Ishikawa (cell line): ENCODE results near the gene SPATA31D4.

Source experiments
- CEBPB ChIP-seq: IDR thresholded peaks from 2 replicates; pipeline ENCODE4 v1.6.1; 2012
- CREB1 ChIP-seq: IDR thresholded peaks from 2 replicates; pipeline ENCODE4 v1.6.1; 2012; ENCODE audit warnings: low read depth
- EGR1 ChIP-seq: IDR thresholded peaks from 2 replicates; pipeline ENCODE4 v1.6.1; 2012
- EP300 ChIP-seq: IDR thresholded peaks from 2 replicates; pipeline ENCODE4 v1.6.1; 2012; ENCODE audit warnings: borderline replicate concordance
- FOXM1 ChIP-seq: IDR thresholded peaks from 2 replicates; pipeline ENCODE4 v1.6.1; 2012; ENCODE audit warnings: low read depth, borderline replicate concordance
- NFIC ChIP-seq: IDR thresholded peaks from 2 replicates; pipeline ENCODE4 v1.6.1; 2012
- RAD21 ChIP-seq: IDR thresholded peaks from 2 replicates; pipeline ENCODE4 v1.6.1; 2012; ENCODE audit warnings: low read depth
- TAF1 ChIP-seq: IDR thresholded peaks from 2 replicates; pipeline ENCODE4 v1.6.1; 2012; ENCODE audit warnings: low read depth, mild to moderate bottlenecking
- TCF12 ChIP-seq: IDR thresholded peaks from 2 replicates; pipeline ENCODE4 v1.6.1; 2012; ENCODE audit warnings: low read depth
- TEAD4 ChIP-seq: IDR thresholded peaks from 2 replicates; pipeline ENCODE4 v1.6.1; 2012
- YY1 ChIP-seq: IDR thresholded peaks from 2 replicates; pipeline ENCODE4 v1.6.1; 2012; ENCODE audit warnings: low read depth
- ZBTB7A ChIP-seq: IDR thresholded peaks from 2 replicates; pipeline ENCODE4 v1.6.1; 2012; ENCODE audit warnings: low read depth
- TF ChIP-seq, protein P1 (sequence below): IDR thresholded peaks from 2 replicates; pipeline ENCODE4 v1.6.1; 2012
- TF ChIP-seq, protein P2 (sequence below): IDR thresholded peaks from 2 replicates; pipeline ENCODE4 v1.6.1; 2012
- TF ChIP-seq, protein P3 (sequence below): IDR thresholded peaks from 2 replicates; pipeline ENCODE4 v1.6.1; 2012; ENCODE audit warnings: low read depth, mild to moderate bottlenecking

The SPATA31D4 gene

DNA sequence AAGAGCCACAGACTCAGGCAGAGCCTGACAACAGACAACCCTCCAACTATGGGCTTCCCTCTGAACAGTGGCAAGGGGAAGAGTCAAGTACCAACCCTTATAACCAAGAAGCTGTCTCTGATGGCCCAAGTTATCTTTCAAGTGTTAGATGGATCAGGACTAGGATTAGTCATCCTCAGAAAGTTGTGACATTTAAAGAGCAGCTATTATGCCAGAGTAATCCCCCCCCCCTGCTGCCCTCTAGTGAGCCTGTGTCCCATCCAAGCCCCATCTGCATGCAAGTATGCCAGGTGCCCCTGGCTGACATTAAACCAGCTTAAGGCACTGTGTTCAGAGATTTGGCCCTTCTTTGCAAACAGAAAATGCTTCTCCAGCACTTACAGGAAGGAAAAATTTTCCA lies 43.5 kb downstream of the SPATA31D4 start:
- TF ChIP-seq EGR1 = no peak

DNA sequence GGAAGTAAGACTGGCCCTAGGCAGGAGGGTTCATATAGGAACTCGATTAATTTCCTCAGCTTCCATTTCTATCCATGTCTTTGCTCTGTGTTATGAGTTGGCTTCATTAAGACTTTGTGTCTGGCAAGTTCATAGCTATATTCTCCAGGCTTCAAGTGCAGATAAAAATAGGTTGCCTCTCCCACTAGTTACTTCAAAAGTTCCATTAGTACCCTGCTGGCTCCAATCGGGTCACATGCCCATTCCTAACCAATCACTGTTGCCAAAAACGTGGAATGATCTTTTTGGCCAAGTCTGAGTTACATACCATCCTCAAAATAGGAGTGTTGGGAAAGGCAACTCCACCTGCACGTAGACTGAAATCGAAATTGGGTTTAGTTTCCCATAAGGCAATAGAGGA lies 46.5 kb downstream of the SPATA31D4 start:
- TF ChIP-seq FOXM1 (no peak), CREB1 (no peak), TEAD4 (no peak), CEBPB (no peak), ZBTB7A (no peak), YY1 (no peak)
- TF ChIP-seq, protein P1, sequence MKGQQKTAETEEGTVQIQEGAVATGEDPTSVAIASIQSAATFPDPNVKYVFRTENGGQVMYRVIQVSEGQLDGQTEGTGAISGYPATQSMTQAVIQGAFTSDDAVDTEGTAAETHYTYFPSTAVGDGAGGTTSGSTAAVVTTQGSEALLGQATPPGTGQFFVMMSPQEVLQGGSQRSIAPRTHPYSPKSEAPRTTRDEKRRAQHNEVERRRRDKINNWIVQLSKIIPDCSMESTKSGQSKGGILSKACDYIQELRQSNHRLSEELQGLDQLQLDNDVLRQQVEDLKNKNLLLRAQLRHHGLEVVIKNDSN = no peak
- TF ChIP-seq, protein P2, sequence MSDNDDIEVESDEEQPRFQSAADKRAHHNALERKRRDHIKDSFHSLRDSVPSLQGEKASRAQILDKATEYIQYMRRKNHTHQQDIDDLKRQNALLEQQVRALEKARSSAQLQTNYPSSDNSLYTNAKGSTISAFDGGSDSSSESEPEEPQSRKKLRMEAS = no peak
- TF ChIP-seq, protein P3, sequence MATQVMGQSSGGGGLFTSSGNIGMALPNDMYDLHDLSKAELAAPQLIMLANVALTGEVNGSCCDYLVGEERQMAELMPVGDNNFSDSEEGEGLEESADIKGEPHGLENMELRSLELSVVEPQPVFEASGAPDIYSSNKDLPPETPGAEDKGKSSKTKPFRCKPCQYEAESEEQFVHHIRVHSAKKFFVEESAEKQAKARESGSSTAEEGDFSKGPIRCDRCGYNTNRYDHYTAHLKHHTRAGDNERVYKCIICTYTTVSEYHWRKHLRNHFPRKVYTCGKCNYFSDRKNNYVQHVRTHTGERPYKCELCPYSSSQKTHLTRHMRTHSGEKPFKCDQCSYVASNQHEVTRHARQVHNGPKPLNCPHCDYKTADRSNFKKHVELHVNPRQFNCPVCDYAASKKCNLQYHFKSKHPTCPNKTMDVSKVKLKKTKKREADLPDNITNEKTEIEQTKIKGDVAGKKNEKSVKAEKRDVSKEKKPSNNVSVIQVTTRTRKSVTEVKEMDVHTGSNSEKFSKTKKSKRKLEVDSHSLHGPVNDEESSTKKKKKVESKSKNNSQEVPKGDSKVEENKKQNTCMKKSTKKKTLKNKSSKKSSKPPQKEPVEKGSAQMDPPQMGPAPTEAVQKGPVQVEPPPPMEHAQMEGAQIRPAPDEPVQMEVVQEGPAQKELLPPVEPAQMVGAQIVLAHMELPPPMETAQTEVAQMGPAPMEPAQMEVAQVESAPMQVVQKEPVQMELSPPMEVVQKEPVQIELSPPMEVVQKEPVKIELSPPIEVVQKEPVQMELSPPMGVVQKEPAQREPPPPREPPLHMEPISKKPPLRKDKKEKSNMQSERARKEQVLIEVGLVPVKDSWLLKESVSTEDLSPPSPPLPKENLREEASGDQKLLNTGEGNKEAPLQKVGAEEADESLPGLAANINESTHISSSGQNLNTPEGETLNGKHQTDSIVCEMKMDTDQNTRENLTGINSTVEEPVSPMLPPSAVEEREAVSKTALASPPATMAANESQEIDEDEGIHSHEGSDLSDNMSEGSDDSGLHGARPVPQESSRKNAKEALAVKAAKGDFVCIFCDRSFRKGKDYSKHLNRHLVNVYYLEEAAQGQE = no peak

DNA sequence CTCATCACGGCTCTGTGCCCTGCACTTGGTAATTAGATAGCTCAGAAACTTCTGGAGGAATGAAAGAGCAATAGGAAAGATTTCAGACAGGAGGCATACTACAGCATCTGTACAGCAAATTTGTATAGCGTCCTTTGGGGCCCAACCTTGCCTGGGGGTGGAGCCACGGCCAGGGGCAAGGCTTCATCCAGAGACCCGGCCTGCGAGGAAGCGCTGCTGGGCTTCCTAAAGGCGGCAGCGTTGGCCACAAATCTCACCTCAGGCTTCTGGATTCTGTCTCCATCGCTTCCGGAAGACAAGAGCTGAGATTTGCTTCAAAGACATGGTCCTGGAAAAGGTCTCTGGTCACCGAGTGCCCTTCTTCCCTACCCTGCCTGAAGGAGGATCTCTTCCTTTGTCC lies 48.1 kb downstream of the SPATA31D4 start:
- TF ChIP-seq FOXM1 (no peak), EP300 (no peak), TEAD4 (no peak), NFIC (no peak), RAD21 (no peak), ZBTB7A (no peak), CREB1 (no peak), CEBPB (no peak), EGR1 (no peak)
- TF ChIP-seq, protein P3 = no peak

DNA sequence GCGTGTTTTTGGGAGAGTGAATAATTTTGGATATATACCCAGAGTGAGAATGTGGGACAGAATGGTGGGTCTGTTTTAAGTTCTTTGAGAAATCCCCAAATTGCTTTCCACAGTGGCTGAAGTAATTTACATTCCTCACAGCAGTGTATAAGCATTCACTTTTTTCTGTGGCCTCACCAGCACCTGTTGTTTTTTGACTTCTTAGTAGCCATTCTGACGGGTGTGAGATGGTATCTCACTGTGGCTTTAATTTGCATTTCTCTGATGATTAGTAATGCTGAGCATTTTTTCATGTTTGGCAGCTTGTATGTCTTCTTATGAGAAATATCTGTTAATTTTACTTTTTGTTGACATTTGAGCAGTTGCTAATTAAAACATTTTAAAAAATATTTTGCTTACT lies 51.0 kb downstream of the SPATA31D4 start:
- TF ChIP-seq, protein P1 = no peak
- TF ChIP-seq EGR1 (no peak), TCF12 (no peak), EP300 (no peak), TEAD4 (no peak), CEBPB (no peak), NFIC (no peak), FOXM1 (no peak), ZBTB7A (no peak), TAF1 (no peak), RAD21 (no peak), YY1 (no peak), CREB1 (no peak)
- TF ChIP-seq, protein P3 = no peak
- TF ChIP-seq, protein P2 = no peak

DNA sequence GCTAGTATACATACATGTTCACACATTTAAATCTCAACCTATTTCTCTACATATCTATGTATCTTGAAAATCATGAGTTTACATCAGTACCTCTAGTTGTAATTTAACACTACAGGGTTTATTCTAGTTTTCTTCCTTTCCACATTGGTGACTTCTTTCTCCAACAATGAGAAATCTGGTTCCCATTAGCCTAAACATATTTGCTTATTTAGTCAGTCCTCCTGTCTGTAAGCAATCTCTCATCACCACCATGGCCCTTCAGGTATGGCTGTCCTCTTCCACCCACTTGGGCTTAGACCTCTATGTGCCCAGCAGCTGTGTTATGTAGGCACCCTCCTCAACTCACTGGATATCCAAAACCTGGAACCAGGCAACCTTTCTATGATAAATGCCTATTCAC lies 52.3 kb downstream of the SPATA31D4 start:
- TF ChIP-seq TEAD4 = no peak
- TF ChIP-seq CREB1 = no peak
- TF ChIP-seq, protein P2 = no peak
- TF ChIP-seq TAF1 = no peak
